Neural crest cell (in vitro differentiated cells): ENCODE measurements around the gene MRAS. TPM values are rescaled to one million over a fixed set of nuclear protein-coding genes. Genes with fewer than 3 reads are reported as not detected.

ENCODE experiments used
- DNase-seq: peaks from one replicate; pipeline ENCODE4 v3.0.0; 2021; ENCODE audit warnings: low read depth, mixed read lengths, low spot score
- H3K27ac Mint-ChIP-seq: one replicate; pipeline ENCODE4 v1.8.0; 2021; ENCODE audit warnings: mild to moderate bottlenecking, mixed read lengths; ENCODE audit not compliant: unreplicated experiment
- H3K27me3 Mint-ChIP-seq: 2 replicates; pipeline ENCODE4 v1.8.0; 2021; ENCODE audit warnings: low read depth, mild to moderate bottlenecking, mixed read lengths
- H3K36me3 Mint-ChIP-seq: 2 replicates; pipeline ENCODE4 v1.8.0; 2021; ENCODE audit warnings: low read depth, mild to moderate bottlenecking, mixed read lengths
- H3K4me1 Mint-ChIP-seq: 2 replicates; pipeline ENCODE4 v1.8.0; 2021; ENCODE audit warnings: mixed read lengths
- H3K4me3 Mint-ChIP-seq: one replicate; pipeline ENCODE4 v1.8.0; 2021; ENCODE audit warnings: mild to moderate bottlenecking, mixed read lengths
- H3K9me3 Mint-ChIP-seq: 2 replicates; pipeline ENCODE4 v1.8.0; 2021; ENCODE audit warnings: mixed read lengths
- total RNA-seq: library from RNA; stranded (reverse); gene quantifications from 2 replicates; pipeline ENCODE4 v1.2.1, GENCODE V29; 2021
- TF ChIP-seq, protein P1 (sequence below): fragments of 200-600 bp; sonication (generic); conservative IDR thresholded peaks from 2 replicates; pipeline ENCODE4 v1.5.0; 2021; ENCODE audit warnings: antibody characterized with exemption, mild to moderate bottlenecking

The MRAS gene
- total RNA-seq, 1 donor from 2014 or later = 27.0 TPM

GRCh38 chr3:138359148-138359918, 11.0 kb downstream of the MRAS start:
- H3K4me3 Mint-ChIP-seq = no peak overlapping the region
- no peak for DNase-seq
- no peaks in the 10 kb centered on the region for H3K36me3 Mint-ChIP-seq
- H3K27ac Mint-ChIP-seq = peak overlapping the region; percentile 39
- no peaks in the 10 kb centered on the region for H3K27me3 Mint-ChIP-seq
- H3K9me3 Mint-ChIP-seq = no peaks in the 10 kb centered on the region
- TF ChIP-seq, protein P1, sequence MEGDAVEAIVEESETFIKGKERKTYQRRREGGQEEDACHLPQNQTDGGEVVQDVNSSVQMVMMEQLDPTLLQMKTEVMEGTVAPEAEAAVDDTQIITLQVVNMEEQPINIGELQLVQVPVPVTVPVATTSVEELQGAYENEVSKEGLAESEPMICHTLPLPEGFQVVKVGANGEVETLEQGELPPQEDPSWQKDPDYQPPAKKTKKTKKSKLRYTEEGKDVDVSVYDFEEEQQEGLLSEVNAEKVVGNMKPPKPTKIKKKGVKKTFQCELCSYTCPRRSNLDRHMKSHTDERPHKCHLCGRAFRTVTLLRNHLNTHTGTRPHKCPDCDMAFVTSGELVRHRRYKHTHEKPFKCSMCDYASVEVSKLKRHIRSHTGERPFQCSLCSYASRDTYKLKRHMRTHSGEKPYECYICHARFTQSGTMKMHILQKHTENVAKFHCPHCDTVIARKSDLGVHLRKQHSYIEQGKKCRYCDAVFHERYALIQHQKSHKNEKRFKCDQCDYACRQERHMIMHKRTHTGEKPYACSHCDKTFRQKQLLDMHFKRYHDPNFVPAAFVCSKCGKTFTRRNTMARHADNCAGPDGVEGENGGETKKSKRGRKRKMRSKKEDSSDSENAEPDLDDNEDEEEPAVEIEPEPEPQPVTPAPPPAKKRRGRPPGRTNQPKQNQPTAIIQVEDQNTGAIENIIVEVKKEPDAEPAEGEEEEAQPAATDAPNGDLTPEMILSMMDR = no peak
- H3K4me1 Mint-ChIP-seq = peaks cover 23% of the 10 kb centered on the region

- no peak for DNase-seq
- H3K9me3 Mint-ChIP-seq = no peaks in the 10 kb centered on the region
- TF ChIP-seq, protein P1 = no peak
- peaks cover 23% of the 10 kb centered on the region for H3K4me1 Mint-ChIP-seq
- no peak overlapping the region for H3K27ac Mint-ChIP-seq
- H3K27me3 Mint-ChIP-seq = no peaks in the 10 kb centered on the region
- H3K4me3 Mint-ChIP-seq = no peak overlapping the region
- H3K36me3 Mint-ChIP-seq = no peaks in the 10 kb centered on the region
Measured at GRCh38 chr3:138359919-138360868, 11.8 kb downstream of the MRAS start.

GRCh38 chr3:138360869-138361525, 12.6 kb downstream of the MRAS start:
- Mint-ChIP-seq H3K4me3 (no peak overlapping the region), H3K36me3 (no peaks in the 10 kb centered on the region), H3K9me3 (no peaks in the 10 kb centered on the region), H3K4me1 (peaks cover 23% of the 10 kb centered on the region), H3K27me3 (no peaks in the 10 kb centered on the region), H3K27ac (peak overlapping the region; percentile 30)
- DNase-seq = no peak
- TF ChIP-seq, protein P1 = no peak

DNA sequence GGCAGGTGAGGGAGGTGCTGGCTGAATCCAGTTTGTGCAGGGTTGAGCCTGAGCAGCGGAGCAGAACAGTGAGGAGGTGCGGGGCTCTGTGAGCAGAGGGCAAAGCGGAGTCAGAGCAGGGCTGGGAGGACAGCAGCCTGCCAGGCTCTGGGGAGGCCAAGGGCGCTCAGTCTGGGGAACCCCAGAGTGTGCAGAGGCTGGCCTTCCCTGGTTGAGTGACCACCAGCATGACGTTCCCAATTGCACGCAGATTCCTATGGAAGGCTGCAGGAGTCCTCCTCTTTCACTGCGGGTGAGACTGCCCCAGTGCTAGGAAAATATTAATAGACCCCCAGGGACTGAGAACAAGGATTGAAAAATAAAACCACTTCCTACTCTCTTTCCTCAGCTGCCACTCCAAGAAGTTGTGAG, 13.2 kb downstream of the MRAS start:
- H3K27ac Mint-ChIP-seq = peak overlapping the region; percentile 30
- H3K4me3 Mint-ChIP-seq = no peak overlapping the region
- H3K4me1 Mint-ChIP-seq = peaks cover 23% of the 10 kb centered on the region

GRCh38 chr3:138362538-138362937, 14.2 kb downstream of the MRAS start:
- DNase-seq = no peak
- no peaks in the 10 kb centered on the region for H3K27me3 Mint-ChIP-seq
- H3K27ac Mint-ChIP-seq = no peak overlapping the region
- H3K4me3 Mint-ChIP-seq = no peak overlapping the region
- H3K9me3 Mint-ChIP-seq = no peaks in the 10 kb centered on the region
- TF ChIP-seq, protein P1 = no peak
- H3K4me1 Mint-ChIP-seq = peaks cover 17% of the 10 kb centered on the region
- no peaks in the 10 kb centered on the region for H3K36me3 Mint-ChIP-seq

More for the DNA sequence above, 13.2 kb downstream of the MRAS start:
- TF ChIP-seq, protein P1 = no peak
- Mint-ChIP-seq H3K27me3 (no peaks in the 10 kb centered on the region), H3K36me3 (no peaks in the 10 kb centered on the region), H3K9me3 (no peaks in the 10 kb centered on the region)
- no peak for DNase-seq
